GM21576 (cell line): ENCODE results near the gene ANKRD18B.
"Not testable (repeated sequence)": the region's sequence is repeated elsewhere in the genome, so short reads cannot be mapped to it uniquely, and the experiment has no call there.

Experiments used
- ATAC-seq: cut with Tn5 transposase; IDR thresholded peaks from one replicate; pipeline ENCODE4 v1.9.1; 2021; ENCODE audit warnings: mild to moderate bottlenecking, moderate library complexity; ENCODE audit not compliant: unreplicated experiment

Gene ANKRD18B

DNA sequence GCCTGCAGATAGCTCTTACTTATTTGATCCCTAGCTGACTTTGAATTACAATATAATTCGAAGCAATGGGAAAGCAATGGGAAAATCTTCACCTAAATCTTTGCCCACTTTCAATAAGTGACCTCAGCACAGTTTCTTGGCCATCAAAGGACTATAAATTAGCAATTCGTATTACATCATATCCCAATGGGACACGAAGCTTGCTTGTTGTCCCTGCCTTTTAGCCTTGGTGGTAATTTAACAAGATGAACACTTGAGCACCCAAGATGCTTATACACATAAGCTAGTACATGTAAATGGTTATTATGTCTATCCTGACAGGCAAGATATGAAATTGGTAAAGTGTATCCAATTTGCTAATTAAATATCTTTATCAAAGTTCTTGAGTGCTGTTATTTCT is 9.9 kb downstream of the ANKRD18B start:
- not testable (repeated sequence) for ATAC-seq

- ATAC-seq: no peak
These were observed 11.5 kb downstream of the ANKRD18B start for GRCh38 chr9:33535541-33535940.

- not testable (repeated sequence) for ATAC-seq
These were observed 19.4 kb downstream of the ANKRD18B start for GRCh38 chr9:33543463-33543862.

- ATAC-seq: not testable (repeated sequence)
These were observed 21.7 kb downstream of the ANKRD18B start for GRCh38 chr9:33545715-33546114.

- ATAC-seq: not testable (repeated sequence)
These were observed 24.8 kb downstream of the ANKRD18B start for GRCh38 chr9:33548816-33549215.

- not testable (repeated sequence) for ATAC-seq
These were observed 25.4 kb downstream of the ANKRD18B start for GRCh38 chr9:33549418-33549817.

GRCh38 chr9:33551183-33551582 is 27.1 kb downstream of the ANKRD18B start:
- not testable (repeated sequence) for ATAC-seq

DNA sequence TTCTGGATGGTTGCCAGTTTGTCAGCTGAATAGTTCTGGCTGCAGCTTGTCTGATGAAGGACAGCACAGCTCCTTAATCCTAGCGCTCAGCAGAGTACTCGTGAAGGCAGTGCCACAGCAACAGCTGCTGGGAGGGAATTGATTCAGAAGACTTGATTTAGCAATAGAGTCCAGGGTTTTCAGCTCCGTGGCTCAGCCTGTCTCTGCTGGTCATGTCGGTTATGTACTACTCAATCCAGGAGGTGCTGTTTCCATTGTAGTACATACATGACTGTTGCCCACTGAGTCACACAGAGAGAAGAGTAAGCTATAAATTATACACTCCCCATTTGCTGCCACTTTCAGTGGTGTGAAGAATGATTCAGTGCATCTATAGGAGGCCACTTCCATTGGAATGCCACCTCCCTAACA is 28.3 kb downstream of the ANKRD18B start:
- not testable (repeated sequence) for ATAC-seq

GRCh38 chr9:33560217-33560616 is 36.2 kb downstream of the ANKRD18B start:
- ATAC-seq: not testable (repeated sequence)

- ATAC-seq: not testable (repeated sequence)
These were observed 38.1 kb downstream of the ANKRD18B start for GRCh38 chr9:33562196-33562595.

DNA sequence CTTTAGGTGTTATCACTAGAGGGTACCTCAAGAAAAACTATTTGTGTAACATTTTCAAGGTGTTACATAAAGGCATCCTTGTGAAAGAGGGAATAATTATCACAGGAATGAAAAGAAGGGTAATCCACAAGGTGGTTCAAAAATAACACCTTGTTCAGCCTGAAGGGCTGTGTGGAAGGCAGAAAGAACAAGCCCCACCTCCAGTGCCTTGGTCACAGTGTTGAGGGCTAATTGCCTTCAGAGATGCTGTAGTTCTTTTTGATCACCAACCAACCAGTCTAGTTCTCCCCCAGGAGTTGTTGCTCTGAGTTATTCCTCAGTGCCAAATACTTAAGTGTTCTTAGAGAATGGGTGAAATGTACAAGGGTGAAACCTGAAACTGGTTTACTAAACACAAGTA is 43.7 kb downstream of the ANKRD18B start:
- ATAC-seq: not testable (repeated sequence)

- not testable (repeated sequence) for ATAC-seq
These were observed 53.7 kb downstream of the ANKRD18B start for GRCh38 chr9:33577786-33578185.

- ATAC-seq: not testable (repeated sequence)
These were observed 55.9 kb downstream of the ANKRD18B start for GRCh38 chr9:33579996-33580395.

DNA sequence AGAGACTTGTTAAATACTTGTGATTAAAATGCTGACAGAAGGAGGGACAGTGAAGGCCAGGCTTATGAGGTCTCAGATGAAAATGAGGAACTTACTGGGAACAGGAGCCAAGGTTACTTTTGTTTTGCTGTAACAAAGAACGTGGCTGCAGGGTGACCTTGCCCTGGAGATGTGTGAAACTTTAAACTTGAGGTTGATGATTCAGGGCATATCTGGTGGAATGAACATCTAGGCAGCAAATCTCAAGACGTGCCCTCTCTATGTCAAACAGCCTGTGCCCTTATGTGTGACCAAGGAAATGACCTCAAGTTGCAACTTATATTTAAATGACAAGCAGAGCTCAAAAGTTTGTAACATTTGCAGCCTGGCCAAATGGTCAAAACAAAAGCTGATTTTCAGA is 58.6 kb downstream of the ANKRD18B start:
- ATAC-seq: not testable (repeated sequence)

DNA sequence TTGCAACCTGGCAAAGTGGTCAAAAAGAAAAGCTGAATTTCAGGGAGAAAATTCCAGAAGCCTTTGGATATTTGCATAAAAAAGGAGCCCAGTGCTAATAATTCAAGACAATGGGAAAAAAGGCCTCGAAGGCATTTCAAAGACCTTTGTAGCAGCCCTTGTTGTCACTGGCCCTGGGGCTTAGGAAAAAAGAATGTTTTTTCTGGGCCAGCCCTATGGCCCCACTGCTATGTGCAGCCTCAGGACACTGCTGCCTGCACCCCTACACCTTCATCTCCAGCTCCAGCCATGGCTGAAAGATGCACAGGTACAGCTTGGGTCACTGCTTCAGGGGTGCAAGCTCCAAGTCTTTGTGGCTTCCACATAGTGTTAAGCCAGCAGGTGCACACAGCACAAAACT is 62.1 kb downstream of the ANKRD18B start:
- ATAC-seq: not testable (repeated sequence)

GRCh38 chr9:33587799-33588198 is 63.7 kb downstream of the ANKRD18B start:
- not testable (repeated sequence) for ATAC-seq

DNA sequence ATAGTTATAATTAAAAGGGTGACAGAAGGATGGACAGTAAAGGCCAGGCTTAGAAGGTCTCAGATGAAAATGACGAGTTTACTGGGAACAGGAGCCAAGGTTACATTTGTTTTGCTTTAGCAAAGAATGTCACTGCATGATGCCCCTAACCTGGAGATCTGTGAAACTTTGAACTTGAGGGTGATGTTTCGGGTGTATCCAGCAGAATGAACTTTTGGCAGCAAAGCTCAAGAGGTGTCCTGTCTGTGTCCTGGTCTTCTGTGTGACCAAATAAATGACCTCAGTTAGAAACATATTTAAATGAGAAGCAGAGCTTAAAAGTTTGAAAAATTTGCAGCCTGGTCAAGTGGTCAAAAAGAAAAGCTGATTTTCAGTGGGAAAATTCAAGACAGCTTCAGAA is 64.8 kb downstream of the ANKRD18B start:
- not testable (repeated sequence) for ATAC-seq

GRCh38 chr9:33590857-33591256 is 66.8 kb downstream of the ANKRD18B start:
- ATAC-seq: not testable (repeated sequence)

DNA sequence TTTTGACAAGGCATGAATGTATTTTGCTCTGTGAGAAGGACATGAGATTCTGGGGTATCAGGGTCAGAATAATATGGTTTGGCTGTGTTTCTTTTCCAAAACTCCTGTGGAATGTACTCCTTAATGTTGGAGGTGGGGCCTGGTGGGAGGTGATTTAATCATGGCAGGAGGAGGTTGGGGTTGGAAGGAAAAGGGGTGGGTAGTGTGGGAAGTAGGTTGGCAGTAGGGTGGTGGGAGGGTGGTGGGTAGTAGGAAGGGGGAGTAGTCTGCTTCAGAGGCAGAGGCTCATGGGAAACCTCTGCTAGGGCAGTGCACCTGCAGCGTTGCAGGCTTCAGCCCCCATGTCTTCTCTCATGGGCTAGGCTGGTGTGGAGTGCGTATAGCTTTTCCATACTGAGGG is 72.9 kb downstream of the ANKRD18B start:
- not testable (repeated sequence) for ATAC-seq

DNA sequence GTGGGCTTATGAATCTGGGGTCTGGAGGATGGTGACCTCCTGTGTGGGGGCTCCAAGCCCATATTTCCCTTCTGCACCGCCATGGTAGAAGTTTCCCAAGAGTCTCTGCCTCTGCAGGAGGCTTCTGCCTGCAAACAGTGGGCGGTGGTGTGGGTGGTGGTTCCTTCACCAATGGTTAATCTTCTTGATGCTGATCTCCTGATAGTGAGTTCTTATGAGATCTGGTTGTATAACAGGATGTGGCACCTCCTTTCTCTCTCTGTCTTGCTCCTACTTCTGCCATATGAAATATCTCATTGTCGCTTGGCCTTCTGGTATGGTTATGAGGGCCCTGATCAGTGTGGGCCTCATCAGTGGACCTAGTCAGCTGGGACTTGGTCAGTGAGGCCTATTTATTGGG is 73.3 kb downstream of the ANKRD18B start:
- not testable (repeated sequence) for ATAC-seq

DNA sequence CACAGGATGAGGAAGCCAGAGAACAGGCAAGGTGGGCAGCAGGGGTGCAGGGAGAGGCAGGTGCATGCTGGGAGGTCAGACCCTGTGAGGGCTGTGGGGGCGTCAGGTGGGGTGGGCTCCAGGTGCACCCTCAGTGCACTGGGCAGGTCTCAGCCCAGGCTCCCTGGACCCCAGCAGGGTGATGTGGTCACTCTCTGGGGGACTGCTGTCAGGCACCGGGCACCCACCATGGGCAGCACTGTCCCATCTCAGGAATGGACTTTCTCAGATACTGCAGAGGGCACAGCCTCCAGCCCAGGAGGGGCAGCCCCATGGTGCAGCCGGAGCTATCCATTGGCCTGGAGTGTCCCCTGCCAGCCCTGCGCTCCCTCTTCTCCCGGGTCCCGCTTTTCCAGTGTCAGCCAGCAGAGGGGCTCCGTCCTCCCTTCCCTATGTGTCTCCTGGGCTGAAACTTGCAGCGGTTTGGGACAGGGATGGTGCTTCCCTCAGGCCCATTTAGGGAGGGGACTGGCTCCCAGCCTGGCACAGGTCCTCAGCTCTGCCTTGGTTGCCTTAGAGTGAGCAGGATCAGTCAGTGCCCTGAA is 74.8 kb downstream of the ANKRD18B start:
- not testable (repeated sequence) for ATAC-seq

- ATAC-seq: not testable (repeated sequence)
These were observed 76.9 kb downstream of the ANKRD18B start for GRCh38 chr9:33600911-33601310.

DNA sequence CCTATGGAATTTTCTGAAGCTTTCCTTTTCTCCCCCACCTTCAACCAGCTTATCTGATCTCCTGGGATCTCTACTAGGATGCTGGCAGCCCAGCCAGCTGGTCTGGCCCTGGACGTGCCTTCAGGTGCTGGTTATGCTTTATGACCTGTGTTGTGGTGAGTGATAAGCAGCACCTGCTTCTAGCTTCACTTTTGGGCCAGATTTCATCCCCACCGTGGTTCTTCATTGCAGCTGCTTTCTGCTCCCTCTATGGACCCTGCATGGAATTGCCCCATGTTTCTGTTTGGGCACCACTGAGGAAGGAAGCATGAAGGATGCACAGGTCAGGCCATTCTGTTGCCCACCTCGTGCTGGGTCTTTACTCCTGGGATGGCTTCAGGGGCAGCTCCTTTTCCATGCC is 80.2 kb downstream of the ANKRD18B start:
- not testable (repeated sequence) for ATAC-seq
